GM18520 (cell line): ENCODE measurements around the gene MLKL.
A peak's percentile ranks its signal among the peaks of the same experiment; 100 is the strongest.

Experiments
- ATAC-seq: cut with Tn5 transposase; IDR thresholded peaks from one replicate; pipeline ENCODE4 v1.9.1; 2021; ENCODE audit not compliant: unreplicated experiment

Gene MLKL

DNA sequence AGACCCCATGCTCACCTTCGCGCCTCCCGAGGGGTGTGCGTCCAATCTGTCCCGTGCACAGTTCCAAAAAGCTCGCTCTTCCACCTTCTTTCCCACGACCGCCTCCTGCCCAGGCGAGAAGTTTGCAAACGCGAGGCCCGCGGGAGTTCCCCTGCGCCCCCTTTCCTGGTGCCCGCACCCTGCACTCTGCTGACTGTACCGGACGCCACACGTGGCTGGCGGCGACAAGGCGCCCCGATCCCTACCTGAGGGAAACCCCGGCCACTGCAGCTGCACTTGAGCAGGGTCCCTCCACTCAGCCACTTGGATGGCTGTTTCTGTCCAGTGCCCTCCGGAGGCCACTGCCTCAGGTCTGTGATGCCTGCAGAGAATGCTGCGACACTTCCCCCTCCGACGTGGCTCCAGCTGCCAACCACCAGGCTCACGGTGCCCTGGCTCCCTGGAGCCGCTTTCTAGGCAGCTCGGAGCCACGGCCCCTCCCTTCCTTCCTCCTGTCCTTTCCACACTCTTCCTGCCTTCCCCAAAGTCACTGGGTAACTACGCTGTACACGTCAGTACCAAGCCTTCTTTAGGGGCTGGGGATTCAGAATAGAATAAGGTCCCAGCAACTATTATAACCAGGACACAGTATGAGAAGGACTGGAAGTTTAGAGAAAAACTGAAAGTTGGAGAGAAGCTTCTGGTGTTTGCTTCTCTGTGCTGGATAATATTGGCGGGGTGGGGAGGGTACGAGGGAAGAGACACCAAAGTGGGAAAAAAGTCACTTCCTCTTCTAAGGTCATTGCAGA, at the start of gene MLKL:
MLKL (minus strand) TSS at position 425 of the 788 bp plus-strand sequence. CDS start 5,105 bp downstream, outside the sequence.
- ATAC-seq: peak; percentile 25

DNA sequence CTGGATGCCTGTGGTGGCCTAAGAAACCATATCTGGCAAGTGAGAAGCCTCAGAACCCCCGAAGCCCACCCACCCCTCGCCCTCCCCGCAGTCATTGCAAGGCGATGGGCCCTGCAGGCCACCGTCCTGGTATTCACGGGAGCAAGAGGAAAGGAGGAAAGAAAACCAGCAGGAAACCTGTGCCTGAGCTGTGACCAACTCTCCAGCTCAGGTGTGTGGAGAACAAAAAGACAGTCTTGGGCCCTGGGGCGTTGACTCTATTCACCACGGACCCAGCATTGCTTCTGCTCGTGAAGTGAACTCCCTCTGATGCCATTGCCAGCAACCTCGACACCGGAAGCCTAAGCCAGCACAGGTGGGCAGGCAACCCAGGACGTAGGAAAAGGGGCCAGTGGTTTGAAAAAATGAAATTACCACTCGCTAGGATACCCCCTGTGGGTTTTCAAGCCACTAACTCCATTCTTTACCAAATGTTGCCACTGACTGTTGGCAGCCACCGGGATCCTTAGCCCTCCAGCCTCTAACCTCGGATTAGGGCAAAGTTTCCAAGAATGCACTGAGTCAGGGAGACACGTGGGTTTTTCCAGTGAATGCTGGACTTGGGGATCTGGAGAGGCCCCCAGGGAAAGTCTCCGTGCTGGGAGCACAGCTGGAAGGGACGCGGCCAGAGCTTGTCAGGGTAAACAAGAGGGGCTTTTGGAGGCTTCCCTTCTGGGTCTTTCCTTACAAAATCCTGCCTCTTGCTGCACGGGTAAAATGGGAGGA, 48.8 kb upstream of the MLKL start:
- ATAC-seq: no peak

DNA sequence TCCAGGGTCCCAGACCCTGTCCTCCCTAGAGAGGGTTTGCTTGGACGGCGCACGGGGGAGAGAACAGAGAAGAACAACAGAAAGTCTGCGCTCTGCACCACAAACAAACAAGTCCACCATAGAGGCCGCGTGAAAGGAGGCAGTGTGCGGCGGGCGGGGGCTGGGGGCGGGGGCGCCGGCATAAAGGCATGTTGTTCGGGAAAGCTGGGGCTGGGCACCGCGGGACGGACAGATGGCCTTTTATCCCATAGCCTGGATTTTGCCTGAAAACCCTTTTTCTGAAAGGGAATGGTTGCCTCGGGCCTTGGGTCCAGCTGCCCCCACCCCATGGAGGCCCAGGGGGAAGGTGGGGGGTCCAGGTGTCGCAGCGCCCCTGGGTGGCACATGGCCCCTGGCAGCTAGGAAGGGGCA, 48.0 kb upstream of the MLKL start:
- no peak for ATAC-seq

DNA sequence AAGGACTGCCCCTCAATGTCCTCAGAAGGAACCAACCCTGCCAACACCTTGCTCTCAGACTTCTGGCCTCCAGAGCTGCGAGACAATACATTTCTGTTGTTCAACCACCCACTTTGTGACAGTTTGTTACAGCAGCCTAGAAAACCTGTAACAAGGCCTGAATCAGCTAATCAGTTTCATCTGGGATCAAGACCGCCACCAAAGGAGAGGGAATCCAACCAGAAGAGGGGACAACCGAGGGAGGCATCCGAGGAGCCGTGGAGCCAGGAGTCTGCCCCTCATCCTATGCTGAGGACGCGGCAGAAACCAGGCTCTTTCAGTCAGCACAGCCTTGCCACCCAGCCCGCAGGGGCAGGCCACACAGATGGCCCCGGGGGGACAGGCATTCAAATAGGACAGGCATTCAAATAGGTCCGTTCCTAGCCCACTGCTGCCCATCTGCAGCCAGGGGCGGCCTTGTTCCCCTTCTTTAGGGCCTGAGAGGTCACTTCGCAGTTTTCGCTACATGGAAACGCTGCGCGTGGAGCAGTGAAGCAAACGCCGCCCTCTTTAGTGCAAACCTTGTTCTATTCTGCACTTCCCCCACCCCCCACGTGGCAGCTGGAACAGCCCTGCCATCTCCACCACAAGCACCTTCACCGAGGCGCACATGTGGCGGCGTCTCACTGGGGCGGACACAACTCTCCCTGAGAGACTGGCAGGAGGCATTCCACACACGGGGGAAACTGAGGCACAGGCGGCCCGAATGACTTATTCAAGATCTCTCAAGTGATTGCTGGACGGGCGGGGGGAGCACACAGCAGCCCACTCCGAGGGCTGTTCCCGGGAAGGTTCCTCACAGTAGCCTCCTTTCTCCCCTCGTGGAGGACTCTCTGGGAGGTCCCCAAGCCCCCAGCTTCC, 47.3 kb upstream of the MLKL start:
- no peak for ATAC-seq

DNA sequence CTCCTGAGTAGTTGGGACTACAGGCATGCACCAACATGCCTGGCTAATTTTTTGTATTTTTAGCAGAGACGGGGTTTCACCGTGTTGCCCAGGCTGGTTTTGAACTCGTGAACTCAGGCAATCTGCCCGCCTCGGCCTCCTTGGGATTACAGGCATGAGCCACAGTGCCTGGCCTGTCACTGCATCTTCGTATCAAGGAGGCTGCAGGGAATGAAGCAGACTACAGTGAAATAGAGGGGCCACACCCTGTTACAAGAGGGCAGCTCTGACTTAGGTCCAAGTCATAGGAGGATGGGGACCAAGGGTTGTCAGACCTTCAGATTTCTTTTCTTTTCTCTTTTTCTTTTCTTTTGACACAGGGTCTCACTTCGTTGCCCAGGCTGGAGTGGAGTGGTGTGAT, 45.3 kb upstream of the MLKL start:
- ATAC-seq: no peak

DNA sequence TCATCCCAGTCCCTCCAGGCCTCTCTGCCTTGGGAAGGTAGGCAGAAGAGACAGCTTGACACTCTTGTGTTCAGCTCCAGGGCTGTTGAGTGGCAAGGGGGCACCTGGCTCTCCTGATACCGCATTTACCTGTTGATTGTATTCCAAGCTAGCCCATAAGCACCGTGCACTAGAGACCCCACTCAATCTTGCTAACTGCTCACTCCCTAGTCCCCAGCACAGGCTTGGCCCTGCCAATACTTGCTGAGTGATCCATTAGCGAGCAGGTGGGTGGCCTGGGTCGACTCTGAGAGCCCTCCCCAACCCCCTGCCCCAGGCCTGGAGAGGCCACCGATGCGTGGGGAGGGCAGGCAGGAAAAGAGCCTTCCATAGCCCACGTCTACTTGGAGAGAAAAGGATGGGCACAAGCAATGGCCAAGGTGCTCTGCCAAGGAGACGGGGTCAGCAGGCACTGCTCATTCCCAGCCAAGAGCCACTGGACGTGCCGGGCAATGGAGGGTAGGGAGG, 44.5 kb upstream of the MLKL start:
- no peak for ATAC-seq

DNA sequence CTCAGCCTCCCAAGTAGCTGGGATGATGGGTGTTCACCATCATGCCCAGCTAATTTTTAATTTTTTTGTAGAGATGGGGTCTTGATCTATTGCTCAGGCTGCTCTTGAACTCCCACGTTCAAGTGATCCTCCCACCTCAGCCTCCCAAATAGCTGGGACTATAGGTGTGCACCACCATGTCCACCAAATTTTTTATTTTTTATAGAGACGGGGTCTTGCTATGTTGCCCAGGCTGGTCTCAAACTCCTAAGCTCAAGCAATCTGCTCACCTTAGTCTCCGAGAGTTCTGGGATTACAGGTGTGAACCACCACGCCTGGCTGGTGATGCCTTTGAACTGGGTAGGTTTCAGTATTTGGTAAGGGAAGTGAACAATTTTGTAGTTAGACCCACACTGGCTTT, 43.9 kb upstream of the MLKL start:
- ATAC-seq: no peak

DNA sequence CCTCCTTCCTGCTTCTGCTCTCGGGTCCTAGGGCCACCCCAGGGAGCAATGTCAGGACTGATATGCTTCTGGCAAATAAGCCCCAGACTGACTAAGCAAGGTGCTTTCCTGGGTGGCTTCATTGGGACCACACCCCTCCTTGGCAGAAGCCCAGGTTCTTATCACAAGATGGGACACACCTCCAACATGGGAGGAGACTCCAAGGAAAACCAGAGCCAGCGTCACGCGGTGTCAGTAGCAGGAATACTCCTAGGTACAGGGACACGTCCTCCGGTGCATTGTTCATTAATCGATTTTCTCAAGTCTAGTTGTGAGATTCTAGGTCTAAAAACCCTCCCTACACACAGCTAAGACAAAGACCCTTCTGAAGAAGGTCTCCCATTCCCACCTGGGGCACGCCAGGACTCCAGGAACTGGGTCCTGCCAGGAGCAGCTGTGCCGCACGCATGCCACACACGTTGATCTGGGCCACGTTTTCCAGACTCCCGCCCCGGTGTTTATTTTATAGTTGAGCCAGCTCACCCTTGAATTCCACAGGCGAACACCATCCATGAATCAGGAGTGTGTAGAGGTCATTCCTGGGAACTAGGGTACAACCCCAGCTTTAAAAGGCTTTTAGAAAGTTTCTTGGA, 43.1 kb upstream of the MLKL start:
- ATAC-seq: no peak

DNA sequence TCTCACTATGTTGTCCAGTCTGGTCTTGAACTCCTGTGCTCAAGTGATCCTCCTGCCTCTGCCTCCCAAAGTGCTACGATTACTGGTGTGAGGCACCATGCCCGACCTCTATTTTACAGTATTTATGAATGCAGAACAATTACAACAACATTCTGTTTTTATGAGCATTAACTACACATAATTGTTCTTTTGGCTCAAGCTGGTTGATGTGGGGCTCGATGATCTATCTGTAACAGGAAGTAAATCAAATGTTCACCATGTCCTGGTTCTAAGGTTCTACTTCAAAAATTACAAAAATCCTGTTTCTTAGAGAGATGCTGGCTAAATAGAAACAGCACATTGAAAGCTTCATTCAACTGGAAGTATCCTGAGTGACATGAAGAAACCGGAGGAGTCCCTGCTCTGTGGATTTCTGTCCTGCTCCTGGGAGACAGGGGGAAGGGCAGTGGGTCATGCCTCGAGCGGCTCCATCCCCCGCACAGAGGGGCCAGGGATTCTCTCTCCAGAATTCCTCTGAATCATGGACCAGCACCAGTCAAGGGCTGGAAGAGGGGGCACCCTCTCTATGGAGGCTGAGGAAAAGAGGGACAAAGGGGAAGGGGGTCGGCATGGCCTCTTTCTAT, 42.5 kb upstream of the MLKL start:
- ATAC-seq: no peak

DNA sequence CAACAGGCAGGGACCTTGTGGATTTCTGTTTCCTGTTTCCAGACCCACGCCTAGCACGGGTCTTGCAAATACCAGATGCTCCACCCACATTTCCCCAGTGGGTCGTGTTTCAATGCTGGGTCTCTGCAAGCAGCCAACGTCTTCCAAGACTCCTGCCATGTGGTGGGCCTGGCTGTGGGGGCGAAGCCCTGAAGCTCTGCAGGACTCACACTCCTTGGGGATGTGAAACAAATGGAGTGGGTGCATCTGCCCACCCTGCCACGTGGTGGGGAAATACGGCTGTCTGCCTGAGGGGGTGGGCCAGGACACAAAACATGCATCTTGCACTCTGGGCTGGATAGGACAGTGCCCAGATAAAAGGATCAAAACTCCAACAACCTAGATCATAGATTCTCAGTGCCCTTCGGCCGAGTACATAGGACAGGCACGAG, 41.4 kb upstream of the MLKL start:
- ATAC-seq: no peak

DNA sequence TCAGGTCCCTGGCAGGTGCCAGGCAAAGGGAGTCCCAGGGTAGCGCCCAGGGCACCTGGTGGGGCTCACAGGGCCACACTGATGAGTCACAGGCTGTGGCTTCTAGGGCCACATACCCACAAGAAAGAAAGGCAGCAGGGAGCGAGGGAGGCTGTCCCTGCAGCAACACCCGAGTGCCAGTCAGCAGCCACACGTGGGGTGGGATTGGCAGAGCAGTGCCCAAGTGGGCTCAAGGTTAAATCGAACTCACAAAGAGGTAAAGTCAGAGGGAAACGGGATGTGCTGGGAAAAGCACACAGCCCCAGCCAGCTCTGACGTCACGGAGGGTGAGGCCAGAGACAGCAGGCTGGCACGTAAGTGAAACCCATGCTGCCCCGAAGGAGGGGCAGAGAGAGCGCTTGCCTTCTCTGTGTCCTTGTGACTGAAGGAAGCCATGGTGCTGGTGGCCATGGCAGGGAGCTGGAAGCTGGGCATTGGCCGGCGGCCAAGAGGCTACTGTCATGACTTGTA, 40.2 kb upstream of the MLKL start:
- ATAC-seq: no peak

DNA sequence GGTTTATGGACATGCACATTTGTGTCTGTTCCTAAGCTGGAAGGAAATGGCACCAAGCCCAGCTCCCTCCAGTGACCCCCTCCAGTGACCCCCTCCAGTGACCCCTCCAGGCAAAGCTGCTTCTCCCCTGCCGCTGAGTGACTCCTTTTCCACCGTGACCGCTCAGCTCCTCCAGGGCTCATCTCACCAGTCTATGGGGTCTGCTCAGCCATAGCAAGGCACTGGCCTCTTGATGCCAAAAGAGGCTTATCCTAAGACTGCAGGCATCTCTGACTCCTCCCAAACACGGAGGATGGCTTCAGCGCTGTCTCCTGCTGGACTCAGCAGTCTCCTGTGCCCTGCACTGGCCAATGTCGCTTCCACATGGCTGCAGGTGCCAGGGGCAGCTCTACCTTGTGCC, 38.6 kb upstream of the MLKL start:
- ATAC-seq: no peak

DNA sequence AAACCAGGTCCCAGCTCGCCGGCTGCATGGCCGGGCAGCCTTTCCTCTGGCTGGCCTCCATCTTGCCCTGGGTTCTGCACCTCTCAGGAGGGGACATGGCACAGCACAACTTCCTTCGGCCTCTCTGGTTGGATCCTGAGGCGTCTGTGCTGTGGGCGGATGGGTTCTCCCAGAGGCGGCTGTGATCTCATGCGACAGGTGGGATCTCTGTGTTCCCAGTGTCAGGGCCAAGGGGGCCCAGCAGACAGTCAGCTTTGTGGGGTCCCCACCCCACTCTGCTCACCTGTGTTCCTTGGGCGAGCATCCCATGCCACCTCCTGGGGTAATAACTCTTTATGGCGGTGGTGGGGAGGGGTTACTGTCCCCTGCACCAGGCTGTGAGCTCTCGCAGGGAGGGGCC, 38.2 kb upstream of the MLKL start:
- ATAC-seq: no peak

DNA sequence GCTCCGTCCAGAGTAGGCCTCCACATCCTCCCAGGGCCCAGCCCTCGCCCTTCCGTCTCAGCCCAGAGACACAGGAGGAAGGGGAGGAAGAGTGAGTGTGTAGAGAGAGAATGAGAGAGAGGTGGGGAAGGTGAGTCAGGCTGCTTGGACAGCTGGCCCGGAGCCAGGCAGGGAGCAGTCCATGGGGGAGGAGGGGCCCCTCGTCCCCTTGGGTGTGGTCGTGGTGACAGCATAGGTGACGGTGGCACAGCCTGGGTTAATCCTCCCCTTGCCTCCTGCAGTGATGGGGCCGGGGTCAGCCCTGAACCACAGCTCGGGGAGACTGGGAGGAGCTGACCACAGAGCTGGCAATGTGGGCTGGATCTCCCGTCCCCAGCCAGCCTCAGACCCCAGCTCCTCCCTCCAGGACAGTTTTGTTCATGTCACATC, 37.5 kb upstream of the MLKL start:
- ATAC-seq: no peak

DNA sequence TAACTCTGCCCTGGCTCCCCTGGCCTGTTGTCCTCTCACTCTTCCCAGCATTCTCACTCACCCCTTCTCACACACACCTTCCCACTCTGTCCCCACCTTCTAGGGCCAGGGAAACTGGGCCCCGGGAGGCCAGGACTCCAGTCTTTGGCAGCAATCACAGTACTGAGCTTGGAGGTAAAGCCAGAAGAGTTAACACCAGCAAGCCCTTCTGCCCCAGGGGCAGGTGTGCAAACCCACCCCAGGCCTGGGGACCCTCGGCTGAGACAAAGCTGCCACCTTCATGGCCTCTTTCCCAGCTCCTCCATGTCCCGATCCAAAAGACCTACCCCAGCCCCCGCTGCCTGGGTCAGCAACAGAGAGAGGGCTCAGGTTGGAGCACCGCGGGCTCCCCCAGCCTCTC, 36.9 kb upstream of the MLKL start:
- ATAC-seq: no peak

DNA sequence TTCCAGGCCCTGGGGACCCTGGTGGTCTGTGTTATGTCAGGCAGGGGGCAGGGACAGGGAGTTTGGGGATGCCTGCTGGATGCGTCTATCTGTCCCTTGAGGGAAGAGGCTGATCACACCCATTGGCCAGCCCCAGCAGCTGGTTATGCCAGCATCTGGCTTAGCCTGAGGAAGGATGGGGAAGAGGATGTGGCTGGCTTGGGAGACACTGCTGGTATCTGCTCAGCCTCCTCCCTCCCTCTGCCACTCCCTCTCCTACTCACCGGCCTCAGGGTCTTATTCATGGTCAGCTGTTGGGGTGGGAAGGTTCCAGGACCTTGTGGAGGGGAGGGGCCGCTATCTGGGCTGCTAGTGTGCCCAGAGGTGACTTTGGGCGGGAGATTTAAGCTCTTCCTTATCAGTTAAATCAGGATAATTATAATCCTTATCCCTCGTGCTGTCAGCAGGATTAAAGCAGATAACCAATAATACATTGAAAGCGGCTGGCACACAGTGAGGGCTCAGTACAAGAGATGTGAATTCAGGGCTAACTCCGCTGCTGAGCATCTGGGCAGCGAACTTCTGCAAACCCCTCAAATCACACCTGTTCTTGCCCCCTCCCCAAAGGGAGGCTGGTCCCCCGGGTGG, 36.0 kb upstream of the MLKL start:
- no peak for ATAC-seq

DNA sequence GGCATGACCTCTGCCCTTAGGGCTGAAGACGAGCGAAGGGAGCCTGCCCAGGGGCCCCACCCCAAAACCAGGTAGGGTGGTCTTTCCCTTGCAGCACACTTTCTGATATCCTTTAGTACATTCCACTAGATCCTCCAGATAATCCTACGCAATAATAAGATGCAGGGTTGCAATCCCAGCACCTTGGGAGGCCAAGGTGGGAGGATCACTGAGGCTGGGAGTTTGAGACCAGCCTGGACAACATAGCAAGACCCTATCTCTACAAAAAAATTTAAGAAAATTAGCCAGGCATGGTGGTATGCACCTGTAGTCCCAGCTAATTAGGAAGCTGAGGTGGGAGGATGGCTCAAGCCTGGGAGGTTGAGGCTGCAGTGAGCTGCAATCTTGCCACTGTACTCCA, 34.9 kb upstream of the MLKL start:
- ATAC-seq: no peak

DNA sequence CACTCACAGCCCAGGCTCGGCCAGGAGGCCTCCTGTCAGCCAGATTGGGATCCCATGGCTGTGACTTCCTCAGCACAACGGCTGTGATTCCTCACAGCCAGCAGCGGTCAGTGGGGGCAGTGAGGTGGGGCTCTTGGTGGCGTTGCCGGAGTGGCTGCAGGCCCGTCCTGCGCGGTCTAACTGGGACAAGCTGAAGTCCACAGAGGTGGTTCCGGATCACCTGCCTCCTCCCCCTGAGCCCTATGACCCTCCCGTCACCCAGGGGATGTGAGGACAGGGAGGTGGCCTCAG, 34.4 kb upstream of the MLKL start:
- ATAC-seq: no peak

DNA sequence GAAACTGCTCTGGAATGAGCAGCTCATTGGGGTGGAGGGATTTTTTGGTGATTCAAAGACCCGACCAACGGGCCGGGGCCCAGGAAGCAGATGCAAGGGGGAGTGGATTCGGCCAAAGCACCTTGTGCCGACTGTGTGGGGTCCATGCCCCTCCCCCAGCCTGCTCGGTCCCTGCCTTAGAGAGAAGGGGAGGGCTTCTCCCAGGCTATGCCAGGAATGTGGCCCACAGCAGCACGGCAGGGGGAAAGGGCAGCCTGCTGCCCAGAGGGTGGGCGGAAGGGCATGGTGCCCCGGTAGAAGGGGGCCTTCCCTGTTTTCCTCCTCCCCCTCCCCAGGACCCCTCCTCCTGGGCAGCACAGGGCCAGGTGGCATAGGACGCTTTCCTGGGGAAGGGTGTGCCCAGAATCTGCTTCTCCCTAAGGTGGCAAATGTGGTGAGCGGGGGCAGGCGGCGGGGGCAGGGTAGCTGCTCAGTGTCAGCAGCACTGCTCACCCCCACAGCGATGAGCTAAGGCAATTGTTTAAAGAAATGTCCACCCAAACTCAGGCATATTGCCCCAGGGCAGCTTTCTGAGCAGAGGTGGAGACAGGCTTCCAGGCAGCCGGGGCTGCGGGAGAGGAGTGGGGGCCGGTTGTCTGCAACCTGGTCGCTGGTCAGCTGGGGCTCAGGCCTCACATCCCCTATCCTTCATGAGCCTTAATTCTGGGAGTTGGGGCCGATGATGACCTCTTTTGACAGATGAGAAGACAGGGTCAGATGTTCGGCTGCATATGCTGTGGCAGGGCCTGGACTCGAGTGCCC, 33.9 kb upstream of the MLKL start:
- ATAC-seq: no peak
